HepG2 (cell line): ENCODE measurements around the gene HSD11B2. TPM values are rescaled to one million over a fixed set of nuclear protein-coding genes. Genes with fewer than 3 reads are reported as not detected.

Experiments
- ATAC-seq: fragments of 200-7000 bp; cut with Tn5 transposase; 3 replicates; pipeline ENCODE4 v1.9.1; 2020; ENCODE audit warnings: mild to moderate bottlenecking, moderate library complexity
- BruUV-seq: library from RNA; stranded (reverse); fragments of 400-500 nt; replicated peaks from 2 replicates; lab custom pipeline; 2021; lab: Mats Ljungman, UMichigan
- CTCF ChIA-PET: fragments of 300-600 bp; formaldehyde crosslinking; extraction: SDS; loops from one replicate; lab custom pipeline; 2021; ENCODE audit warnings: low total read pairs, inconsistent platforms, low intra/inter-chr PET ratio; lab: Yijun Ruan, JAX
- POLR2A ChIA-PET: fragments of 350-600 bp; sonication (Branson Sonifier 250); formaldehyde crosslinking; loops from one replicate; lab custom pipeline; 2020; ENCODE audit warnings: antibody characterized with exemption, inconsistent platforms; lab: Yijun Ruan, JAX
- DNase-seq: peaks from one replicate; pipeline ENCODE4 v3.0.0-alpha.2; 2015; ENCODE audit warnings: low spot score
- FAIRE-seq: peaks from 3 replicates; lab custom pipeline; 2011; peaks lifted over from hg19 to GRCh38; lab: Jason Lieb, UNC
- H2AFZ ChIP-seq: one replicate; pipeline ENCODE4 v1.6.1; 2011; ENCODE audit warnings: low read length, inconsistent platforms
- H3K27ac ChIP-seq: fragments of 300-600 bp; 3 replicates; pipeline ENCODE4 v1.8.0; 2011; ENCODE audit warnings: mixed run types, mild to moderate bottlenecking, mixed read lengths, low read length, inconsistent platforms; ENCODE audit not compliant: insufficient read depth; ENCODE audit errors: extremely low read length
- H3K27me3 ChIP-seq, 2 experiments: fragments of 200-600 bp in 1 of 2; 2 replicates in 1 of 2; 3 replicates in 1 of 2; pipeline versions ENCODE4 v1.6.0 to v1.8.0; 2011; ENCODE audit warnings: low read length in 2 of 2, mild to moderate bottlenecking in 2 of 2, moderate library complexity in 2 of 2, inconsistent platforms in 1 of 2; ENCODE audit not compliant: insufficient read depth in 2 of 2, control insufficient read depth in 1 of 2
- H3K36me3 ChIP-seq, 2 experiments: fragments of 200-600 bp in 1 of 2; replicated peaks in 1 of 2; 2 replicates in 1 of 2; 3 replicates in 1 of 2; pipeline versions ENCODE4 v1.5.1 to v1.8.0; 2011; ENCODE audit warnings: low read length in 2 of 2, inconsistent platforms in 1 of 2; ENCODE audit not compliant: insufficient read depth in 2 of 2, control insufficient read depth in 1 of 2
- H3K4me1 ChIP-seq: 2 replicates; pipeline ENCODE4 v1.5.1; 2012; ENCODE audit warnings: low read length, inconsistent platforms; ENCODE audit not compliant: insufficient read depth
- H3K4me2 ChIP-seq: 2 replicates; pipeline ENCODE4 v1.6.0; 2011; ENCODE audit warnings: low read depth, low read length, inconsistent platforms
- H3K4me3 ChIP-seq, 3 experiments: fragments of 200-600 bp in 1 of 3; sonication (generic), shearing (Covaris generic) in 1 of 3; replicated peaks in 1 of 3; 2 replicates each; pipeline ENCODE4 v1.5.1; 2011 to 2016; ENCODE audit warnings: low read length in 3 of 3, inconsistent platforms in 2 of 3, low read depth in 2 of 3, mild to moderate bottlenecking in 2 of 3, control low read depth in 1 of 3, mixed read lengths in 1 of 3; ENCODE audit not compliant: insufficient read depth in 1 of 3
- H3K79me2 ChIP-seq: one replicate; pipeline ENCODE4 v1.6.1; 2011; ENCODE audit warnings: low read length, inconsistent platforms; ENCODE audit not compliant: insufficient read depth
- H3K9ac ChIP-seq: 2 replicates; pipeline ENCODE4 v1.6.0; 2011; ENCODE audit warnings: mild to moderate bottlenecking, low read depth, low read length, inconsistent platforms; ENCODE audit not compliant: insufficient read depth
- H3K9me3 ChIP-seq: 2 replicates; pipeline ENCODE4 v1.5.1; 2012; ENCODE audit warnings: mild to moderate bottlenecking, low read length
- H4K20me1 ChIP-seq: 2 replicates; pipeline ENCODE4 v1.6.0; 2011; ENCODE audit warnings: inconsistent platforms, mild to moderate bottlenecking, low read length, moderate library complexity; ENCODE audit not compliant: insufficient read depth
- CEBPB ChIP-seq: IDR thresholded peaks from 2 replicates; pipeline ENCODE4 v1.6.1; 2011; ENCODE audit warnings: low read depth, low read length, improper control_type of control experiment, borderline replicate concordance
- CHD2 ChIP-seq: IDR thresholded peaks from 2 replicates; pipeline ENCODE4 v1.6.1; 2011; ENCODE audit warnings: low read depth, low read length, improper control_type of control experiment
- FOXA1 ChIP-seq, 2 experiments: fragments of 450-650 bp in 1 of 2; sonication (generic) in 1 of 2; formaldehyde crosslinking in 1 of 2; IDR thresholded peaks; 2 replicates each; pipeline versions ENCODE4 v1.4.0 to v1.6.1; 2016 to 2020; ENCODE audit warnings: missing genetic modification reagents in 1 of 2
- HDAC6 ChIP-seq: fragments of 200-600 bp; sonication (generic); IDR thresholded peaks from 2 replicates; pipeline ENCODE4 v1.7.0; 2017; ENCODE audit warnings: mild to moderate bottlenecking, antibody characterized with exemption, low read length, low read depth
- IKZF4 ChIP-seq: sonication (generic); formaldehyde crosslinking; IDR thresholded peaks from 2 replicates; pipeline ENCODE4 v1.5.1; 2020; ENCODE audit warnings: borderline replicate concordance, mild to moderate bottlenecking, low read depth, missing genetic modification reagents; ENCODE audit errors: not compliant biosample characterization
- KAT7 ChIP-seq: IDR thresholded peaks from 2 replicates; pipeline ENCODE4 v1.6.1; 2018; ENCODE audit warnings: borderline replicate concordance, missing compliant biosample characterization
- MEF2D ChIP-seq: sonication (generic); formaldehyde crosslinking; IDR thresholded peaks from 2 replicates; pipeline ENCODE4 v1.5.1; 2020; ENCODE audit warnings: mild to moderate bottlenecking, missing genetic modification reagents
- MXD3 ChIP-seq: IDR thresholded peaks from 2 replicates; pipeline ENCODE4 v1.6.1; 2016; ENCODE audit warnings: mild to moderate bottlenecking, missing biosample characterization, missing genetic modification reagents
- MXI1 ChIP-seq: IDR thresholded peaks from 3 replicates; pipeline ENCODE4 v1.6.1; 2012; ENCODE audit warnings: low read depth, low read length, inconsistent platforms, borderline replicate concordance
- NFYC ChIP-seq: IDR thresholded peaks from 2 replicates; pipeline ENCODE4 v1.6.1; 2016; ENCODE audit warnings: missing genetic modification reagents, missing compliant biosample characterization
- NONO ChIP-seq, 2 experiments: fragments of 450-650 bp in 1 of 2; sonication (generic) in 1 of 2; formaldehyde crosslinking in 1 of 2; IDR thresholded peaks in 1 of 2; conservative IDR thresholded peaks in 1 of 2; 2 replicates each; pipeline versions ENCODE4 v1.6.1 to v1.8.0; 2017 to 2022; ENCODE audit warnings: mild to moderate bottlenecking in 1 of 2, missing genetic modification reagents in 1 of 2, moderate library complexity in 1 of 2
- SIX4 ChIP-seq: sonication (generic); formaldehyde crosslinking; IDR thresholded peaks from 2 replicates; pipeline ENCODE4 v1.4.0; 2020; ENCODE audit warnings: missing genetic modification reagents
- ZBTB38 ChIP-seq: sonication (generic); formaldehyde crosslinking; IDR thresholded peaks from 2 replicates; pipeline ENCODE4 v1.5.1; 2020; ENCODE audit warnings: mild to moderate bottlenecking, missing genetic modification reagents
- ZIK1 ChIP-seq: sonication (generic); formaldehyde crosslinking; IDR thresholded peaks from 2 replicates; pipeline ENCODE4 v1.5.0; 2020; ENCODE audit warnings: mild to moderate bottlenecking, low read depth, missing genetic modification reagents, borderline replicate concordance
- ZNF207 ChIP-seq: fragments of 450-650 bp; IDR thresholded peaks from 2 replicates; pipeline ENCODE4 v1.6.1; 2016; ENCODE audit warnings: antibody characterized with exemption, borderline replicate concordance
- ZNF331 ChIP-seq: sonication (generic); formaldehyde crosslinking; IDR thresholded peaks from 2 replicates; pipeline ENCODE4 v1.4.0; 2020; ENCODE audit warnings: missing genetic modification reagents
- ZSCAN30 ChIP-seq: sonication (generic); formaldehyde crosslinking; IDR thresholded peaks from 2 replicates; pipeline ENCODE4 v1.5.0; 2020; ENCODE audit warnings: mild to moderate bottlenecking, missing genetic modification reagents
- WGBS: methylation state at CpG from one replicate; pipeline ENCODE4 v1.1.6; 2017; ENCODE audit warnings: low lambda C conversion rate; 5-methylcytosine and 5-hydroxymethylcytosine counted together
- in situ Hi-C: cut with HindIII; loops from 2 replicates; pipeline ENCODE4 v1.10.0; 2017; ENCODE audit warnings: low pct_unique_long_range_greater_than_20kb; ENCODE audit not compliant: extremely low pct_ligation_motif_present
- intact Hi-C: fragments of 100-400 bp; cut with micrococcal nuclease; formaldehyde crosslinking; loops from one replicate; pipeline ENCODE4 v1.10.0; 2022; ENCODE audit not compliant: unreplicated experiment
- polyA plus RNA-seq, 8 experiments: library from polyadenylated mRNA; depleted of rRNA in 3 of 8; stranded (reverse) in 7 of 8; unstranded in 1 of 8; fragments of >200 nt; fragmentation: Illumina TruSeq in 4 of 8; extraction: Trizol in 4 of 8; gene quantifications; 2 replicates each; pipeline versions ENCODE4 v1.2.1 to v1.2.3, GENCODE V29; 2011 to 2016; ENCODE audit warnings: low read depth in 4 of 8, missing spikeins in 1 of 8, mixed read lengths in 1 of 8; ENCODE audit not compliant: insufficient read depth in 1 of 8
- total RNA-seq, 5 experiments: library from RNA; depleted of rRNA; stranded (reverse); fragments of >200 nt; fragmentation: Illumina TruSeq; extraction: Trizol; gene quantifications; 2 replicates each; pipeline ENCODE4 v1.2.3, GENCODE V29; 2016; ENCODE audit warnings: low read depth in 1 of 5

The HSD11B2 gene
- total and polyA plus RNA-seq, 2 of the 13 experiments (the other 11 are each of a cell fraction or from before 2014, with no cell fraction given): 8.9 to 13.6 TPM

- Histone ChIP-seq H3K4me1 (peaks cover 5% of the 10 kb centered on the region), H3K4me2 (no peak overlapping the region), H3K27me3 (no peaks in the 10 kb centered on the region), H2AFZ (no peak overlapping the region), H3K79me2 (no peaks in the 10 kb centered on the region), H4K20me1 (no peaks in the 10 kb centered on the region), H3K9me3 (no peaks in the 10 kb centered on the region), H3K27ac (no peak overlapping the region), H3K36me3 (peaks cover 11 to 33% of the 10 kb centered on the region in 2 experiments; a peak in 4 of 5 replicates), H3K9ac (no peak overlapping the region), H3K4me3 (no peak overlapping the region)
- in situ Hi-C loops (no loop called here), intact Hi-C loops (no loop called here)
- TSS peak; percentile 74 for BruUV-seq
- no peak for TF ChIP-seq NONO (IDR thresholded peaks at IDR 0.05)
- 0 out of 2 replicates have a peak, but pooled peaks have one; percentile 20 for TF ChIP-seq NONO (CRISPR knock-in tag; conservative IDR thresholded peaks at IDR 0.05)
- peak; percentile 75 for TF ChIP-seq CEBPB
- TF ChIP-seq HDAC6: no peak
- TF ChIP-seq ZBTB38 (CRISPR knock-in tag): peak; percentile 24; the same call in 1 of the 2 replicates
- POLR2A ChIA-PET: no interaction called here
- CTCF ChIA-PET: no interaction called here
- 97% methylated on average over 20 of the region's 20 CpGs for WGBS
- no peak for DNase-seq
- no peak for FAIRE-seq
- ATAC-seq: no peak
Measured at GRCh38 chr16:67438098-67438791, 7.3 kb downstream of the HSD11B2 start.

GRCh38 chr16:67438824-67439393 lies 8.0 kb downstream of the HSD11B2 start:
- no peak overlapping the region for H3K9ac ChIP-seq
- no peak overlapping the region for H3K4me3 ChIP-seq
- ATAC-seq (no peak), FAIRE-seq (no peak), DNase-seq (no peak)
- peaks cover 11 to 36% of the 10 kb centered on the region in 2 experiments; a peak in 4 of 5 replicates for H3K36me3 ChIP-seq
- POLR2A ChIA-PET: no interaction called here
- CTCF ChIA-PET: no interaction called here
- 98% methylated on average over 19 of the region's 19 CpGs for WGBS
- H2AFZ ChIP-seq: no peak overlapping the region
- H3K4me2 ChIP-seq: no peak overlapping the region
- H3K27ac ChIP-seq: no peak overlapping the region
- BruUV-seq: no TSS peak
- peaks cover 2% of the 10 kb centered on the region; the same call in 1 of the 2 replicates for H3K4me1 ChIP-seq
- H3K79me2 ChIP-seq: no peaks in the 10 kb centered on the region
- H3K27me3 ChIP-seq: no peaks in the 10 kb centered on the region
- intact Hi-C loops: no loop called here
- H3K9me3 ChIP-seq: no peaks in the 10 kb centered on the region
- no peaks in the 10 kb centered on the region for H4K20me1 ChIP-seq
- in situ Hi-C loops: no loop called here
- TF ChIP-seq MXD3 (CRISPR knock-in tag) (no peak), MXI1 (no peak), IKZF4 (CRISPR knock-in tag) (no peak), ZNF207 (no peak), SIX4 (no peak), KAT7 (CRISPR knock-in tag) (no peak), MEF2D (no peak), CHD2 (no peak), ZNF331 (CRISPR knock-in tag) (no peak), ZSCAN30 (CRISPR knock-in tag) (no peak), NFYC (CRISPR knock-in tag) (no peak), FOXA1 (IDR thresholded peaks at IDR 0.05) (no peak), FOXA1 (CRISPR knock-in tag; IDR thresholded peaks at IDR 0.05) (no peak), ZIK1 (CRISPR knock-in tag) (no peak)
